ENCODE data around the gene U2AF1L4.

DNA sequence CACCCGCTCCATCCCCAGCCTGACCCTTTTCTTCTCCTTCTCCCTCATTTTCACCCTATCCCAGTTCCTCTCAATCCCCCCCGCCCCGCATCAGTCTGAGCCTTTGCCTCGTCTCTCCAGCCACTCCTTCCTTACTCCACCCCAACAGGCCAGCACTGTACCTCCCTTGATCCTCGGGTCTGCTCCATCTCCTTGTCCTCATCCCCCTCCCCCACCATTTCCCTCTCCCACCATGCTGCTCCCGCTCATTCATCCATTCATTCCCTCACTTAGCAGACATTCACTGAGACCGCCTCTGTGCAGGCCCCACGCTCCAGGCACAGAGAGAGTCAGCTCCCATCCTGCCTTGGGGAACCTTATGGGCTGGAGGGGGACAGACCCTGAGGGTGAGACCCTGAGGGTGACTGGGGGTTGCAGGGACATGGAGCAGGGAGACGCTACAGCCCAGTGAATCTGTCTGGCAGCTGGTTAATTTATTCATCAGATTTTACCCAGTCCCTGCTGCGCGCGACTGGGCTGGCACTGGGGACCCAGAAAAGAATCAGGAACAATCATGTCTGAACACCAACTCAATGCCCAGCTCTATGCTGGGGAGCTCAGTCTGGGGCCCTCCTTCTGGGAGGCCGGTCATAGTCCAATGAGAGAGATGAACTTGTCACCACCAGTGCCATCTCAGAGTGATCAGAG, 31.0 kb upstream of the U2AF1L4 start:
- TF ChIP-seq, protein P1, sequence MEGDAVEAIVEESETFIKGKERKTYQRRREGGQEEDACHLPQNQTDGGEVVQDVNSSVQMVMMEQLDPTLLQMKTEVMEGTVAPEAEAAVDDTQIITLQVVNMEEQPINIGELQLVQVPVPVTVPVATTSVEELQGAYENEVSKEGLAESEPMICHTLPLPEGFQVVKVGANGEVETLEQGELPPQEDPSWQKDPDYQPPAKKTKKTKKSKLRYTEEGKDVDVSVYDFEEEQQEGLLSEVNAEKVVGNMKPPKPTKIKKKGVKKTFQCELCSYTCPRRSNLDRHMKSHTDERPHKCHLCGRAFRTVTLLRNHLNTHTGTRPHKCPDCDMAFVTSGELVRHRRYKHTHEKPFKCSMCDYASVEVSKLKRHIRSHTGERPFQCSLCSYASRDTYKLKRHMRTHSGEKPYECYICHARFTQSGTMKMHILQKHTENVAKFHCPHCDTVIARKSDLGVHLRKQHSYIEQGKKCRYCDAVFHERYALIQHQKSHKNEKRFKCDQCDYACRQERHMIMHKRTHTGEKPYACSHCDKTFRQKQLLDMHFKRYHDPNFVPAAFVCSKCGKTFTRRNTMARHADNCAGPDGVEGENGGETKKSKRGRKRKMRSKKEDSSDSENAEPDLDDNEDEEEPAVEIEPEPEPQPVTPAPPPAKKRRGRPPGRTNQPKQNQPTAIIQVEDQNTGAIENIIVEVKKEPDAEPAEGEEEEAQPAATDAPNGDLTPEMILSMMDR (IDR thresholded peaks at IDR 0.05 in 4 of 5, conservative IDR thresholded peaks at IDR 0.05 in 1 of 5) = no peak
- no peak for TF ChIP-seq POLR2A (IDR thresholded peaks at IDR 0.05)
